Activated CD8-positive, alpha-beta memory T cell treated with anti-CD3 and anti-CD28 coated beads, Interleukin-2, amount 50 U/mL, for 1 hour (primary cell): ENCODE results near the gene OXCT2.

Experiments
- DNase-seq: peaks from one replicate; pipeline ENCODE4 v3.0.0-alpha.2; 2020; ENCODE audit errors: extremely low read depth

Gene OXCT2

DNA sequence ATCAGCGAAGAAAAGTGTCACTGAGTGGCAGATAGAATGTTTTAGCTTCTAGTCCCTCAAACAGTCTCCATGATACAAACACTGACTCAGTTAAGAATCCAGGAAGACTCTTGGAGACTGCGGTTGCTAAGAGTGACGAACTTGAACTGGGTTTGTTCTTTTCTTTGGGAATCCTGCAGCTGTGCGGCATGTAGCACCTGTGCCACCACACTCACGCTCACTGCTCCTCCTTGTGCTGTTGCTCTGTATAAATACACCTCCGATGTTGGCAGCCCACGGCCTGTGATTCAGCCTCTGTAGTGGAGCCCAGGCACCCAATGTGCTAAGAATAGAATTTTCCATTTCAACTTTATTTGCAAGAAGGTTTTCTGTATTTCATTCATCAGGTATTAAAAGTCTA lies 38.0 kb downstream of the OXCT2 start:
- DNase-seq, result no peak

DNA sequence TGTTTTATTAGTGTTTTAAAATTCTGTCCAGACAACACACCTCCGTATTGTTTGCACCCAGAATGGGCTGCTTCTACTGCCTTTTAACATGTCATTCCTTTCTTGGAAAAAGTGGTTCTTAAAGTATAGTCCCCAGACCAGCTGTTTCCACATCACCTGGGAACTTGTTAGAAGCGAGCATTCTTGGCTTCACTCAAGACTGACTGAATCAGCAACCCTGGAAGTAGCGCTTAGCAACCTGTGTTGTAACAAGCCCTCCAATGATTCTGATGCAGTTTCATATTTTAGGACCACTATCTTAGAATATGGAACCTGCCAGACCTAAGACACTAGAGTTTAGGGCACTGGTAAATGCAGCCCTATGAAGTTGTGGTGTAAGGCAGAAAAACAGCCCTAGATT lies 38.4 kb downstream of the OXCT2 start:
- no peak for DNase-seq

DNA sequence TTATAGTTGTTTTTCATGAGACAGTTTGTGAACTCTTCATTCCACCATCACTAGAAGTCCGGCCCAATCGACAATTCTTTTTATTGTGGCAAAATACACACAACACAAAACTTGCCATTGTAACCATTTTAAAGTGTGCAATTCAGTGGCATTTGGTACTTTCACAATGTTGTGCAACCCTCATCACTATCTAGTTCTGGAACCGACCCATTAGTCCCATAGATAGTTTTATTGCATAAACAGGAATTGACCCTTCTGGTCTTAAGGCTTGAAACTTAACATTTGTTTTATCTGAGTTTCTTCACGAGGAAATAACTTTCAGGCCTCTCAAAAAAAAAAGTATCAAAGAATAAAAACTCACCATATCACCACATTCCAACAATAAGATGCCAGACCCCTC lies 41.3 kb downstream of the OXCT2 start:
- DNase-seq, result no peak

DNA sequence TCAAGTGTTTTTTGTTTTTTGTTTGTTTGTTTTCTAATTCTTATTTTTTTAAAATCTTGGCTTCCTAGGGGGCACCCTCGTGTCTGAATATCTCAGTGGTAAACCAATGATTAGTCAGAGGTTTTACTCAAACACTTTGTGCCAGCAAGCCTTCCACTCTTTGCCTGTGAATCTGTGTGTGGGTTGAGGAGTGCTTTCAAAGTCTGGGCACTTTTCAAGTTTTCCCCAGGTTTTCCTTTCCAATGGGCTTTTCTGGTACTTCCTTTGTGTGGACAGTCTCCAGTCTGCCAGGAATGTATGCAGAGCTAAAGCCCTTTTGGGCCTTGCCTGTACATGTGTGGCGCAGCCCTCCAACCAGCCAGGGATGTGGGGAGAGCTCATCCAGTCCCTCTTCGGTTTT lies 42.1 kb downstream of the OXCT2 start:
- no peak for DNase-seq

DNA sequence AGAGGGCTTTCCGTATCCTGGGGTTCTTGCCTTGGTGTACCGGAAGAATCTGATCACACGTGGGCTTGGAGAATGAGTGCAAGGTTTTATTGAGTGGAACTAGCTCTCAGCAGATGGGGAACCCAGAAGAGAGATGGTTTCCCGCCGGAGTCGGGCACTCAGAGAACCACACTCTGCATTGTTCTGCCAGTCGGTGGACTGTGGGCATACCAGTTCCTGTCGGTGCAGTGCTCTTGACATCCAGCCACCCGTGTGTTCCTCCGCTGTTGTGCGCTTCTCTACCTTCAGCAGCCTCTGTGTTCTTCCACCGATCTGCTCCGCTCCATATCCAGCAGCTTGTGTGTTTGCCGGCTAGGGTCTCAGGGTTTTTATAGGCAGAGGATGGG lies 43.2 kb downstream of the OXCT2 start:
- no peak for DNase-seq

DNA sequence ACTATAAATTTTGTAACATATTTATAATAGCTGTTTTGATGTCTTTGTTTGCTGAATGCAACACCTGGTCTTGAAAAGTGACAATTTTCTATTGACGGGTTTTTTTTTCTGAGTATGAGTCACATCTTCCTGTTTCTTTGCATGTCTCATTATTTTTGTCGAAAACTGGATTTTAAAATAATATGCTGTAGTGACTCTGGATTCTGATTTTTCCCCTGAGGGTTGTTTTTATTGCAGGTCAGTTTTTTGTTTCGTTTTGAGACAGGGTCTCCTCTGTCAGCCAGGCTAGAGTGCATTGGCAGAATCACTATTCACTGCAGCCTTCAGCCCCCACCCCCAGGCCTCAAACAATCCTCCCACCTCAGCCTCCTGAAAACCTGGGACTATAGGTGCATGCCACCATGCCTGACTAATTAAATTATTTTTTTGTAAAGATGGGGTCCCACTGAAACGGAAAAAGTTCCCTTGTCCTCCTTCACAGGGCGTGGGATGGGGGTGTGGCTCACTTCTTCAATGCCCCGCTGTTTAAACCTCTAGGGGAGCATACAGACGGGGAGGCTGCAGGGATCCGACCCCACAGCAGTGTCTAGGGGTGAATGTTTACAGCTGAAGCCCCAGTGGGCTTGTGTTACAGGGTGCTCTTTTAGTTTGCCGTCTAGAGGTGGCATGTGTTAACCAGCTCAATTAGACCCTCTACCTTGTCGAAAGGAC lies 43.8 kb downstream of the OXCT2 start:
- DNase-seq, result no peak

DNA sequence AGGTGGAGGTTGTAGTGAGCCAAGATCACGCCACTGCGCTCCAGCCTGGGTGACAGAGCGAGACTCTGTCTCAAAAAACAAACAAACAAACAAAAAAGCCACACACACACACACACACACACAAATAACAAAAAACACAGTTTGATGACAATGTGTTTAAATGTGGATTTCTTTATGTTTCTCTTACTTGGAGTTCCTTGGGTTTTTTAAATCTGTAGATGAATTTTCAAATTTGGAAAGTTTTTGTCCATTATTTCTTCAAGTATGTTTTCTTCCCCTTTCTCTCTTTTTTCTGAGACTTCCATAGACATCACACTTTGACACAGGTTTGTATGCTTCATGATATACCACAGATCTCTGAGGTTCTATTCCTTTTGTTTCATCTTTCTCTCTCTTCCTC lies 44.5 kb downstream of the OXCT2 start:
- no peak for DNase-seq

DNA sequence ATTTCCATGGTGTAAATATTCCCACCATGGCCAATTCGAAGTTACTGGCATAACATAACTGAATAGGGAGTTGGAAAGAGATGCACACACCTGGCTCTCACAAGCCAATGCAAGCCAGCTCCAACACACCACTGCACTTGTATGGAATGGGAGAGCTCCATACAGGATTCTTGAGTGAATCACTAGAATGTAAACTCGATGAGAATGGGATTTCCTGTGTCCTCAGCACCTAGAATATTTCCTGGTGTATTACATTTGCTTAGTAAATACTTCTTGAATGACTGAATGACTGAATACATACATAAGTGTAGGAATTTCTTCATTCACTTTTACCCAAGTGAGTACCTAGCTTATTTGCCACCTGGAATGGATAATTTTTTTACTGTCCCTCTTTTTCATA lies 48.7 kb downstream of the OXCT2 start:
- no peak for DNase-seq

DNA sequence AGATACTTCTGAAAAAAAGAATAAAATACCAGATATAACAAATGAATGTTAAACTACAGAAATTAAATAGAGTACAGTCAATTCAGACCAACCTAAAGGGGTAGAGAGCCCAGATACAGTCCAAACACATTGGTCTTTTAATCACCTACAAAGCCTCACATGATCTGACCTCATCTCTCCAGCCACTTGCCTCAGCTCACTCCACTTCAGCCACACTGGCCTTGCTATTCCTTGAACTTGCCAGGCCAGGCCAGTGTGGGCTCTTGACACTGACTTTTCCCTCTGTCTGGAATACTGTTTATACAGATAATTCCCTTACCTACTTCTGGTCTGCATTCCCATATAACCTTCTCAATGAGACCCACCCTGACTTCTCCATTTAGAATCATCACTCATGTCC lies 49.5 kb downstream of the OXCT2 start:
- DNase-seq, result no peak

DNA sequence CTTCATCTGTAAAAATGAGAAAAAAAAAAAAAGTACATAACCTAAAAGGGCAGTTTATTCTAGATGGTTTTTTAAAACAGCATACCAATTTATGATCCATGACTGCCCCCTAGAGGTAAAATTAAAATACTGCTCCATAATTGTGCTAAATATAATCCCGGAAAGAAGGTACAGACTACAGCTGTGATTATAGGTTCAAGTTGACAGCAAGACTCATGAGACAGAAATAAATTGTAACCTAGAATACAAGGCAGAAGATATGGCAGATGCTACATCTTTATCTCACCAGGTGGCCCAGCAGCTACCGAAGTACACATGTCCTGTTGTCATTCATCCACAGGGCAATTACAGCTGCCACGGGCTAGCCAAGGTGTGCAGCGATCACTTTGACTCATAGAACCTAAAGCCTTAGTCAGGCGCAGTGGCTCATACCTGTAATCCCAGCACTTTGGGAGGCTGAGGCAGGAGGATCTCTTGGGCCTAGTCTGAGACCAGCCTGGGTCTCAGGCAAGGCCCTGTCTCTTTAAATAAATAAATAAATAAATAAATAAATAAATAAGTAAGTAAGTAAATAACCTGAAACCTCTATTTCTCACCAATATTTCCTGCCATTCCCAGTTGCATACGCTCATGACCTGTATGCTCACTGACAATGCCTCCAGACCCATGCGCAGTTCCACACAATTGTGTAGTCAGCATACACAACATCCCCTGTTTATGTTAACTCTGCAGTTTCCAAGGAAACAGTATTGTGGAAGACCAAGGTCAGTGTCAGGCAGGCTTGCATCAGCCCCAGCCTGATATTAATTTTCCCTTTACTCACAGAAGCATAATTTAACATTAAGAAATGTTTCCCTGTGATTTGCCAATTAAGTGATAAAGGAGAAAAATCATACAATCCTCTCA lies 50.8 kb downstream of the OXCT2 start:
- DNase-seq, result no peak
